ENCODE results near the gene LCN2.
"Not testable (repeated sequence)": the region's sequence is repeated elsewhere in the genome, so short reads cannot be mapped to it uniquely, and the experiment has no call there.

LCN2 gene

GRCh38 chr9:128149001-128149701 lies at the start of gene LCN2:
TSS of gene LCN2 (plus strand) at chr9:128149453. CDS start at chr9:128149526, 73 bp downstream.
- DNase-seq (ENCODE audit: extremely low spot score, insufficient read length, low read depth) (no peak), FAIRE-seq (no peak)

- no peak for DNase-seq (ENCODE audit: extremely low spot score, insufficient read length, low read depth)
- FAIRE-seq = no peak
Measured at GRCh38 chr9:128099932-128100491, 49.2 kb upstream of the LCN2 start.

- no peak for FAIRE-seq
- no peak for DNase-seq (ENCODE audit: extremely low spot score, insufficient read length, low read depth)
Measured at GRCh38 chr9:128100581-128100980, 48.7 kb upstream of the LCN2 start.

GRCh38 chr9:128101231-128101661 lies 48.0 kb upstream of the LCN2 start:
- FAIRE-seq = no peak
- DNase-seq (ENCODE audit: extremely low spot score, insufficient read length, low read depth) = no peak

- DNase-seq (ENCODE audit: extremely low spot score, insufficient read length, low read depth) (no peak), FAIRE-seq (no peak)
Measured at GRCh38 chr9:128101690-128102089, 47.6 kb upstream of the LCN2 start.

- no peak for DNase-seq (ENCODE audit: extremely low spot score, insufficient read length, low read depth)
- no peak for FAIRE-seq
Measured at GRCh38 chr9:128102196-128102595, 47.1 kb upstream of the LCN2 start.

GRCh38 chr9:128102861-128103588 lies 46.2 kb upstream of the LCN2 start:
- no peak for DNase-seq (ENCODE audit: extremely low spot score, insufficient read length, low read depth)
- FAIRE-seq = no peak

GRCh38 chr9:128103589-128103962 lies 45.7 kb upstream of the LCN2 start:
- DNase-seq (ENCODE audit: extremely low spot score, insufficient read length, low read depth) (no peak), FAIRE-seq (no peak)

- FAIRE-seq = no peak
Measured at GRCh38 chr9:128104171-128104618, 45.1 kb upstream of the LCN2 start.

GRCh38 chr9:128105538-128106175 lies 43.6 kb upstream of the LCN2 start:
- no peak for DNase-seq (ENCODE audit: extremely low spot score, insufficient read length, low read depth)

More at GRCh38 chr9:128104171-128104618, 45.1 kb upstream of the LCN2 start:
- DNase-seq (ENCODE audit: extremely low spot score, insufficient read length, low read depth) = no peak

GRCh38 chr9:128106181-128106939 lies 42.9 kb upstream of the LCN2 start:
- DNase-seq (ENCODE audit: extremely low spot score, insufficient read length, low read depth) (no peak), FAIRE-seq (no peak)

More at GRCh38 chr9:128105538-128106175, 43.6 kb upstream of the LCN2 start:
- FAIRE-seq = no peak

GRCh38 chr9:128106940-128107467 lies 42.2 kb upstream of the LCN2 start:
- DNase-seq (ENCODE audit: extremely low spot score, insufficient read length, low read depth) (no peak), FAIRE-seq (no peak)

- FAIRE-seq = no peak
Measured at GRCh38 chr9:128107468-128108268, 41.6 kb upstream of the LCN2 start.

GRCh38 chr9:128108269-128109049 lies 40.8 kb upstream of the LCN2 start:
- no peak for FAIRE-seq
- no peak for DNase-seq (ENCODE audit: extremely low spot score, insufficient read length, low read depth)

More at GRCh38 chr9:128107468-128108268, 41.6 kb upstream of the LCN2 start:
- DNase-seq (ENCODE audit: extremely low spot score, insufficient read length, low read depth) = no peak

GRCh38 chr9:128109050-128109709 lies 40.1 kb upstream of the LCN2 start:
- FAIRE-seq = no peak
- no peak for DNase-seq (ENCODE audit: extremely low spot score, insufficient read length, low read depth)

- not testable (repeated sequence) for DNase-seq (ENCODE audit: extremely low spot score, insufficient read length, low read depth); FAIRE-seq
Measured at GRCh38 chr9:128111726-128112125, 37.5 kb upstream of the LCN2 start.

- FAIRE-seq = no peak
- DNase-seq (ENCODE audit: extremely low spot score, insufficient read length, low read depth) = no peak
Measured at GRCh38 chr9:128113526-128114325, 35.5 kb upstream of the LCN2 start.
